HL-60 (cell line): ENCODE data around the gene STARD7.

ENCODE experiments used
- DNase-seq, 2 experiments: peaks; one replicate each; pipeline ENCODE4 v3.0.0-alpha.2; 2010 to 2020; ENCODE audit warnings: low read depth in 1 of 2, low spot score in 1 of 2
- H3K27ac ChIP-seq: fragments of 250-450 bp; sonication (Bioruptor Pico); replicated peaks from 2 replicates; pipeline ENCODE4 v1.5.1; 2020; ENCODE audit warnings: mild to moderate bottlenecking, moderate library complexity
- H3K27me3 ChIP-seq: fragments of 250-450 bp; sonication (Bioruptor Pico); 2 replicates; pipeline ENCODE4 v1.5.1; 2021; ENCODE audit warnings: mild to moderate bottlenecking, moderate library complexity; ENCODE audit not compliant: insufficient read depth, poor library complexity, severe bottlenecking
- H3K4me3 ChIP-seq: replicated peaks from 2 replicates; pipeline ENCODE4 v1.5.1; 2011; ENCODE audit warnings: mild to moderate bottlenecking, control low read depth, low read length; ENCODE audit not compliant: insufficient read depth
- CTCF ChIP-seq: IDR thresholded peaks from one replicate; pipeline ENCODE4 v1.5.1; 2011; ENCODE audit warnings: low read length, control low read depth, inconsistent platforms; ENCODE audit not compliant: insufficient read depth
- GABPA ChIP-seq: IDR thresholded peaks from 2 replicates; pipeline ENCODE4 v1.6.1; 2012; ENCODE audit warnings: low read depth
- POLR2AphosphoS5 ChIP-seq: IDR thresholded peaks from 2 replicates; pipeline ENCODE4 v1.6.1; 2012; ENCODE audit warnings: low read depth
- REST ChIP-seq: IDR thresholded peaks from 2 replicates; pipeline ENCODE4 v1.6.1; 2012; ENCODE audit warnings: low read depth; ENCODE audit not compliant: insufficient replicate concordance
- SPI1 ChIP-seq: IDR thresholded peaks from 2 replicates; pipeline ENCODE4 v1.6.1; 2012; ENCODE audit warnings: low read depth, mild to moderate bottlenecking, borderline replicate concordance

Gene STARD7

GRCh38 chr2:96209729-96210085 is 1.1 kb upstream of the STARD7 start:
- no peak for TF ChIP-seq REST
- Histone ChIP-seq H3K27ac (peak overlapping the region; percentile 98), H3K4me3 (peak overlapping the region; percentile 97), H3K27me3 (no peaks in the 10 kb centered on the region)
- no peak for DNase-seq

- TF ChIP-seq GABPA, result no peak
- TF ChIP-seq REST, result no peak
- no peak for TF ChIP-seq SPI1
- H3K27ac ChIP-seq, result peak overlapping the region; percentile 98
Observed at GRCh38 chr2:96209011-96209728, 543 bp upstream of the STARD7 start.

GRCh38 chr2:96207774-96208142 is 869 bp downstream of the STARD7 start:
- Histone ChIP-seq H3K4me3 (peak overlapping the region; percentile 97), H3K27ac (peak overlapping the region; percentile 98), H3K27me3 (no peaks in the 10 kb centered on the region)
- TF ChIP-seq SPI1, result no peak
- TF ChIP-seq POLR2AphosphoS5, result no peak
- TF ChIP-seq CTCF, result no peak
- TF ChIP-seq GABPA, result no peak
- TF ChIP-seq REST, result no peak
- DNase-seq, result no peak

More at GRCh38 chr2:96209011-96209728, 543 bp upstream of the STARD7 start:
- no peak for DNase-seq
- Histone ChIP-seq H3K27me3 (no peaks in the 10 kb centered on the region), H3K4me3 (peak overlapping the region; percentile 97)

GRCh38 chr2:96207073-96207773 is 1.4 kb downstream of the STARD7 start:
- Histone ChIP-seq H3K27me3 (no peaks in the 10 kb centered on the region), H3K27ac (peak overlapping the region; percentile 98), H3K4me3 (peak overlapping the region; percentile 97)
- TF ChIP-seq SPI1, result no peak
- no peak for TF ChIP-seq REST
- TF ChIP-seq POLR2AphosphoS5, result no peak
- TF ChIP-seq CTCF, result no peak
- TF ChIP-seq GABPA, result no peak
- no peak for DNase-seq
